ENCODE measurements around the gene CHST12.

- TF ChIP-seq CTCF (IDR thresholded peaks at IDR 0.05) (no peak), ZFX (IDR thresholded peaks at IDR 0.05; ENCODE audit: borderline replicate concordance) (no peak)
These were observed 3.4 kb upstream of the CHST12 start for GRCh38 chr7:2399848-2400587.

Data from 22Rv1 (cell line).